ENCODE data around the gene EIF2AK3. TPM values are rescaled to one million over a fixed set of nuclear protein-coding genes. Genes with fewer than 3 reads are reported as not detected.

EIF2AK3 gene
- total and polyA plus RNA-seq, 2 experiments from 2014 or later: 7.5 to 15.5 TPM

- peaks cover 11% of the 10 kb centered on the region; the same call in 1 of the 2 replicates for H3K27me3 ChIP-seq (replicated peaks; ENCODE audit: insufficient read depth)
- no peaks in the 10 kb centered on the region for H3K9me2 ChIP-seq (ENCODE audit: insufficient read depth)
- H4K20me1 ChIP-seq (ENCODE audit: insufficient read depth): no peaks in the 10 kb centered on the region
- no peaks in the 10 kb centered on the region for H3K9me3 ChIP-seq (ENCODE audit: low read depth)
- peak overlapping the region; percentile 72 for H3K27ac ChIP-seq
- no peaks in the 10 kb centered on the region for H3K79me2 ChIP-seq (ENCODE audit: insufficient read depth)
- H3K4me1 ChIP-seq (ENCODE audit: insufficient read depth): peaks cover 42% of the 10 kb centered on the region
- H3K9ac ChIP-seq: peak overlapping the region; percentile 57
- no peak for TF ChIP-seq EZH2phosphoT487 (IDR thresholded peaks at IDR 0.05; ENCODE audit: insufficient read depth, low read depth)
- TF ChIP-seq EZH2 (IDR thresholded peaks at IDR 0.05; ENCODE audit: insufficient read depth, poor library complexity, severe bottlenecking): no peak
- WGBS, 2 experiments (ENCODE audit: low coverage in 1 of 2, low lambda C conversion rate in 2 of 2, missing lambda C conversion rate in 2 of 2): 16% methylated on average over 4 of the region's 4 CpGs
- peak overlapping the region; percentile 53 for H3K4me2 ChIP-seq (ENCODE audit: unreplicated experiment)
- in situ Hi-C loops (cut with MboI): no loop called here
- peak overlapping the region; percentile 43 for H3K4me3 ChIP-seq
- H3K36me3 ChIP-seq (ENCODE audit: low read depth): no peaks in the 10 kb centered on the region
- DNase-seq: peak; percentile 72
- H2AFZ ChIP-seq: peak overlapping the region; percentile 75
- peaks cover 52% of the 10 kb centered on the region for H3F3A ChIP-seq (ENCODE audit: insufficient read depth)
These were observed 32.3 kb upstream of the EIF2AK3 start for GRCh38 chr2:88659538-88659915.

DNA sequence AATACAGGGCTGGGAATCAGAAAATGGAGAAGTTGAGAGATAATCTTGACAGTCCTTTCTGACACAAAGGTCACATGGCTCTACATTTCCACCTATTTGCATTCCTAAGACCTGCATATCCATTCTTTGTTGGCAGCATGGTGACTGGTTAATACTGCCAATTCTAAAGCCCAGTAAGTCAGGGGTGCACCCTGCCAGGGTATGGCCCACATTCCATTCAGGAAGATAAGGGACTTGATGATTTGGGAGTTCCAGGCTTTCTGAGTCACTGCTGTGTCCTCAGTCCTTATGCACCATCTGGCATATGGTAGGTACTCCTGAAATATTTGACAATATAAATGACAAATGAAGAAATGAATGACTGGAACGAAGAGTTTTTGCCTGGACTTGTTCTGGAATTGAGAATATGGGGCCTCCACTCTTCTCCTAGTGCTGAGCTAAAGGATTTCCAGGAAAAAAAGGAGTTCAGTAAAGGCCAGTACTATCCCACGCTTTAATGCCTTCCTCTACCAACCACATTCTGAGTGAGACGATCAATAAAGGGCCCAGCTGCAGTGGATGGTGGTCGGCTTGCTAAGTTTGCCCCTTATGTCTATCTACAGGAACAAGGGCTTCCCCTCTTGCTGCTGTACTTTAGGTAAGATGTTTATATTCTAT lies 31.7 kb upstream of the EIF2AK3 start:
- peak overlapping the region; percentile 43 for H3K4me3 ChIP-seq
- in situ Hi-C loops (cut with MboI): no loop called here
- peak; percentile 61 for DNase-seq
- no peaks in the 10 kb centered on the region for H3K79me2 ChIP-seq (ENCODE audit: insufficient read depth)
- H3K27ac ChIP-seq: peak overlapping the region; percentile 72
- peak overlapping the region; percentile 75 for H2AFZ ChIP-seq
- H3F3A ChIP-seq (ENCODE audit: insufficient read depth): peaks cover 56% of the 10 kb centered on the region
- H3K27me3 ChIP-seq (replicated peaks; ENCODE audit: insufficient read depth): peaks cover 10% of the 10 kb centered on the region; the same call in 1 of the 2 replicates
- H3K4me2 ChIP-seq (ENCODE audit: unreplicated experiment): peak overlapping the region; percentile 53
- H3K4me1 ChIP-seq (ENCODE audit: insufficient read depth): peaks cover 42% of the 10 kb centered on the region
- TF ChIP-seq EZH2 (IDR thresholded peaks at IDR 0.05; ENCODE audit: insufficient read depth, poor library complexity, severe bottlenecking) (no peak), EZH2phosphoT487 (IDR thresholded peaks at IDR 0.05; ENCODE audit: insufficient read depth, low read depth) (no peak)
- H4K20me1 ChIP-seq (ENCODE audit: insufficient read depth): no peaks in the 10 kb centered on the region
- H3K9ac ChIP-seq: peak overlapping the region; percentile 57
- H3K9me3 ChIP-seq (ENCODE audit: low read depth): no peaks in the 10 kb centered on the region
- WGBS, 2 experiments (ENCODE audit: low coverage in 1 of 2, low lambda C conversion rate in 2 of 2, missing lambda C conversion rate in 2 of 2): 22 to 25% methylated on average over 4 of the region's 4 CpGs
- H3K9me2 ChIP-seq (ENCODE audit: insufficient read depth): no peaks in the 10 kb centered on the region
- H3K36me3 ChIP-seq (ENCODE audit: low read depth): no peaks in the 10 kb centered on the region

DNA sequence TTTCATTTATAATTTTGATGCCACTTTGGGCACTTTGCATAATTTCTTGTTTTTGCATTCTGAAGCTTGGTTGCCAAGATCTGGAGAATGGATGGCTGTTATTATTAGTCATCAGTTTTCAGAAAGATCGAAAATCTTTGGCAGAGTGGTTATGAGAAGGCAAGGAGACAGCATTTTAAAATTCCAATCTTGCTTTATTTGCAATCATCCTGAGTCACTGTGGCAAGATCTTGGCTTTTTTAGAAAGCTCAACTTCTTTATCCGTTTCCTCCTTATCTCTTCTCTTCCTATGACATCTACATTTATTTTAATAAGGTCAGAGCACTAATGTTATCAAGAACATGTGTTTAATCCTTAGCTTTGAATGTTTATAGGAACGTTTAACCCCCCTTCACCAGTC lies 31.1 kb upstream of the EIF2AK3 start:
- Histone ChIP-seq H3K27me3 (replicated peaks; ENCODE audit: insufficient read depth) (0 out of 2 replicates have a peak, but pooled peaks cover 3% of the 10 kb centered on the region), H3K79me2 (ENCODE audit: insufficient read depth) (no peaks in the 10 kb centered on the region), H3K27ac (peak overlapping the region; percentile 72), H2AFZ (no peak overlapping the region), H3K9me3 (ENCODE audit: low read depth) (no peaks in the 10 kb centered on the region), H3K36me3 (ENCODE audit: low read depth) (no peaks in the 10 kb centered on the region), H3F3A (ENCODE audit: insufficient read depth) (peaks cover 56% of the 10 kb centered on the region), H4K20me1 (ENCODE audit: insufficient read depth) (no peaks in the 10 kb centered on the region), H3K9me2 (ENCODE audit: insufficient read depth) (no peaks in the 10 kb centered on the region), H3K9ac (0 out of 2 replicates have a peak overlapping the region, but pooled peaks have one; percentile 57), H3K4me1 (ENCODE audit: insufficient read depth) (peaks cover 42% of the 10 kb centered on the region), H3K4me3 (peak overlapping the region; percentile 43), H3K4me2 (ENCODE audit: unreplicated experiment) (peak overlapping the region; percentile 53)
- in situ Hi-C loops (cut with MboI): no loop called here
- peak; percentile 84 for DNase-seq
- TF ChIP-seq EZH2 (IDR thresholded peaks at IDR 0.05; ENCODE audit: insufficient read depth, poor library complexity, severe bottlenecking) (no peak), EZH2phosphoT487 (IDR thresholded peaks at IDR 0.05; ENCODE audit: insufficient read depth, low read depth) (no peak)
- 2 to 4% methylated on average over 3 of the region's 3 CpGs for WGBS, 2 experiments (ENCODE audit: low coverage in 1 of 2, low lambda C conversion rate in 2 of 2, missing lambda C conversion rate in 2 of 2)

GRCh38 chr2:88657131-88657530 lies 29.9 kb upstream of the EIF2AK3 start:
- Histone ChIP-seq H4K20me1 (ENCODE audit: insufficient read depth) (no peaks in the 10 kb centered on the region), H3K4me1 (ENCODE audit: insufficient read depth) (peaks cover 42% of the 10 kb centered on the region), H3K9ac (no peak overlapping the region; the same call in 1 of the 2 replicates), H3K4me3 (no peak overlapping the region), H3K27me3 (replicated peaks; ENCODE audit: insufficient read depth) (no peaks in the 10 kb centered on the region), H3K27ac (peak overlapping the region; percentile 65), H3K36me3 (ENCODE audit: low read depth) (no peaks in the 10 kb centered on the region), H3K79me2 (ENCODE audit: insufficient read depth) (no peaks in the 10 kb centered on the region), H3F3A (ENCODE audit: insufficient read depth) (peaks cover 56% of the 10 kb centered on the region), H3K9me3 (ENCODE audit: low read depth) (no peaks in the 10 kb centered on the region), H3K9me2 (ENCODE audit: insufficient read depth) (no peaks in the 10 kb centered on the region), H2AFZ (no peak overlapping the region), H3K4me2 (ENCODE audit: unreplicated experiment) (peak overlapping the region; percentile 44)
- in situ Hi-C loops (cut with MboI): no loop called here
- 58 to 73% methylated on average over 2 of the region's 2 CpGs for whole genome bisulfite sequencing, 2 experiments (ENCODE audit: low coverage in 1 of 2, low lambda C conversion rate in 2 of 2, missing lambda C conversion rate in 2 of 2)
- DNase-seq: peak; percentile 50
- TF ChIP-seq EZH2 (IDR thresholded peaks at IDR 0.05; ENCODE audit: insufficient read depth, poor library complexity, severe bottlenecking): no peak
- no peak for TF ChIP-seq EZH2phosphoT487 (IDR thresholded peaks at IDR 0.05; ENCODE audit: insufficient read depth, low read depth)

All from GM23248 (cell line).